HG03064 (cell line): ENCODE measurements around the gene DNAJC11.
"Not testable (repeated sequence)": the region's sequence is repeated elsewhere in the genome, so short reads cannot be mapped to it uniquely, and the experiment has no call there.

ENCODE experiments used
- ATAC-seq: cut with Tn5 transposase; IDR thresholded peaks from one replicate; pipeline ENCODE4 v1.9.1; 2021; ENCODE audit warnings: low read depth; ENCODE audit not compliant: unreplicated experiment

The DNAJC11 gene

DNA sequence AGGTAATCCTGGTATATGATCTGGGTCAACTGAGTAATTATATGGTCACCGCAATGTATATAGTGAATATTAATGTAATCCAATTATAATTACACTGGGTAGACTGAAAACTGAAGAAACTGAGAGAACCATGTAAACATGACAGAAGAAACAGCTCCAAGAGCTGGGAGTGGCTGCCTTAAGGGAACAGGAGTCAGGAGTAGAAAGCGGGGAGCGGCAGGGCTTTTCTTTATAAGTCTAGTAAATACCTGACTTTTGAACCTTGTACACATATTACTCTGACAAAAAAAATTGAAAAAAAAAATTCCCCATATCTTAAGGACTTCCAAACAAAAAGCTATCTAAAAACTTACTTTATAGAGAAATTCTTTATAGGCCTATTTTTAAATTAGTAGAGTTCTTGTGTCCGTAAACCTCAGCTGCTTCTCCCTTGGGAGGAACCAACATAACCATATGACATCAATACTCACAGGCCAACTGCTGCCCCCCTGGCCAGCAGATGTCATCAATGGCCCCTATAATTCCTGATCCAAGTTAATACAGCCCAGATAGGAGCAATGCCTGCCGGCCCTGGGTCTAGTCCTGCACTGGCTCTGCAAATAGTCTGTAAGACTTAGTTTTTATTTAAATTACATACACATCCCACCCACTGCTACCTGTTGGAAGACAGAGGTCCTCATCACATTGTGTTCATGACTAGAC, 43.1 kb downstream of the DNAJC11 start:
- no peak for ATAC-seq

DNA sequence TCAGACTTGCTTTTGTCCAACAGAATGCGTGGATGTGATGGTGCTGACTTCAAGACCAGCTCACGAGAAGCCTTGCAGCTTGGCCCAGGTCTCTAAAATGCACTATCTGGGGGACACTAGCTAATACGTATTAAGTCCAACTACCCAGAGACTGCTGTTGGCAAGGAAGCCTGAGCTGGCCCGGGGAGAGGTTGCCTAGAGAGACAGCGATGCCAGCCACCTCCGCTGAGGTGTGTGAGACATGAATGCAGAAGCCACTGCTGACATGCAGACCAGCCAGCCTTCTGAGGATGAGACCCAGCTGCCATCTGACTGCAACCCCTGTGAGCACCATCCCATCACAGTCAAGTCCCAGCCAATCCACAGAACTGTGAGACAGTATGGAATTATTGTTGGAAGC, 44.5 kb downstream of the DNAJC11 start:
- ATAC-seq = no peak

DNA sequence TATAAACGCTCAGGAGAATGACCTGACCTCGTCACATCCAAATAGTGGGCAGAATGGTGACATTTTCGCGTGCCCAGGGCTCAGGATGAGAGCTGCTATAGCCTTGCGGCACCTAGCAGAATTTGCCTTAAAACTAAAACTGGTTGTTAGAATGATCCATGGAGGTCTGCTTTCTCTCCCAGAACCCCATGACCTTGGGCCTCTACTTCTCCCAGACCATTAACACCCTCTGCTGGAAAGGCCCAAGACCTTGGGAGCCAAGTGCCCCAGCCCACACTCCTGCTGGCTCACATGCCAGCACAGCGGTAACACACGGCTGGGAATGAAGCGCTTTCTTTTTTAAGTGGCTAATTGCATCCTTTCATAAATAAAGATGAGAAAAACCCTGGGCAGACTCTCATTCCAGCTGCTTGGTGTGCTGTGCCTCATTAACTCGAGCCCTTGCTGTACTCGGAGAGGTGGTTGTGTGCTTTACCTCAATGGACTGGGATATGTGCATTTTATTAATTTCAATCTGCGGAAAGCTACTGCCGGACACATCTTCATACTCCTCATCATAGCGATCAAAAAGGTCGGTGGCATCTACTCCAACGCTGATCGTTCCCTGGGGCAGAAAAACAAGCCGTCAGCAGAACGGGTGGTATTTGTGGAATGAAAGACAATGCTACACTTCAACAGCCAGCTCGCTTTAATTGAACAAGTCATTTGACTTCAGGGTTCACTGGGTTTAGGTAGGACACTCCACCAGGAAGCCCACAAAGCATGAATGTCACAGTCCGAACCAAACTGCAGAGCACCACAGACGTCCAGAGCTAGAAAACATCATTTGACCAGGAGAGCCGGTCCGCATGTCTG, 48.0 kb downstream of the DNAJC11 start:
- no peak for ATAC-seq

DNA sequence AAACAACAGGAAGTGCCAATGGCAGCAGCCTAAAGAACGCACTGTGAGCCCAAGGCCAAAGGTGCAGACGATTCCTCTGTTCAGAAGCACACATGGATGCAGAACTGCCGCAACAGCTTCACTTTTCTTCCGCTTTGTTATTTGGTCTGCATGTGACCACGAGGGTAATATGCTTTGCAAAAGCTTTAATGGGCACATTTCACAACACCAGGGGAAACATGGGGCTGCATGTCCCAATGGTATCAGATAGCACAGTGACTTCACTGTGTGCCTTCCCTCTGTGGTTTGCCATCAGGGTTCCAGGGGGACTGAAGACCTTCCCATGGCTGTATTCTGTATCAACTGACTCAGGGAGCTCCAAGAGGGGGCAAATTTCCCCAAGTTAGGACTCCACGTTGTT, 48.6 kb downstream of the DNAJC11 start:
- ATAC-seq = no peak

DNA sequence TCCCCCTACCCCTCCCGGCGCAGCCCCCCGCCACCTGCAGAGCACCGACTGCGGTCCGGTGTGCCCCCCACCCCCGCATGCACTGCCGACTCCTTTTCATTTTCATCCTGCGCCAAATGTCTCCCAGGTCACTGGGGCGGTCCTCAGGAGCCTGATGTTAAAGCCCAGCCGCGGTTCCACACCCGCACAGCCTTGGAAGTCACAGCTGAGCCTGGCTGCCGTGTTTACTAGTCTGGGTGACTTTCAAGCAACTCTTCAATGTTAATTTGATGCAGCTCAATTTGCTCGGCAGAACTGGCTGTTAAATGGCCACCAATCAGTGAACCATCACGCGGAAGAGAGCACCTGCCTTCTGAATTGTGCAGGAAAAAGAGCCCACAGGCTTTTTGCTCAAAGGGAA, 49.7 kb downstream of the DNAJC11 start:
- ATAC-seq = no peak

DNA sequence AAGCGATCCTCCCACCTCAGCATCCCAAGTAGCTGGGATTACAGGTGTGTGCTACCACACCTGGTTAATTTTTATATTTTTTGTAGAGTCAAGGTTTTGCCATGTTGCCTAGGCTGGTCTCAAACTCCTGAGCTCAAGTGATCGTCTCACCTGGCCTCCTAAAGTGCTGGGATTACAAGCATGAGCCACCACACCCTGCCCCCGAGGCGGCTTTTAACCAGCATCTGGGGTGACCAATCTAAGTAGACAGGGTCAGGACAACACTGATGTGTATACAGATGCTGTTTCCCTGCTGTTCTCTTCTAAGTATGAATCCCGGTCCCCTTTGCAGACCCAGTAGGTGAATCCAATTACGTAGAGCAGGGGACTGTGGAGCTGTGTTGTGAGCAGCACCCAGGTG, 53.1 kb downstream of the DNAJC11 start:
- ATAC-seq = no peak

DNA sequence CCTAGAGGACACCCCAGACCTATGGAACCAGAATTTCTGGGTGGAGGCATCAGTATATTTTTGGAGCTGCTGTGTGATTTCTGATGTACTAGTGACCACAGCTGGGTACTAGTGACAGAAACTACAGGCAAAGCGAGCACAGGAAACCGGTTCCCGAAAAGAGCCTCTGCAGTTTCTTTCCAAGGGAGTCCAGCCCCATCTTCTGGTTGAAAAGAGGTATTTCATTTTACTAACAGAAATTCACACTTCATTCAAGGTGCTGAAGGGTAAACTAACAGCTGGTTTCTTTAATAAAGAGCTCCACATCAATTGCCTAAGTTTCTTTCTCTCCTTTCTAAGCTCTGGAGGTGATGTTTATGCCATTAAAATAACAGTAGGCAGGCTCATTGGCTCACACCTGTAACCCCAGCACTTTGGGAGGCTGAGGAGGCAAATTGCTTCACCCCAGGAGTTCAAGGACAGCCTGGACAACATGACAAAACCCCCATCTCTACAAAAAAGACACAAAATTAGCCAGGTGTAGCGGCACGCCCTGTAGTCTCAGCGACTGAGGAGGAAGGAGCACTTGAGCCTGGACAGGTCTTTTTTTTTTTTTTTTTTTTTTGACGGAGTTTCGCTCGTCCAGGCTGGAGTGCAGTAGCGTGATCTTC, 55.0 kb downstream of the DNAJC11 start:
- no peak for ATAC-seq

DNA sequence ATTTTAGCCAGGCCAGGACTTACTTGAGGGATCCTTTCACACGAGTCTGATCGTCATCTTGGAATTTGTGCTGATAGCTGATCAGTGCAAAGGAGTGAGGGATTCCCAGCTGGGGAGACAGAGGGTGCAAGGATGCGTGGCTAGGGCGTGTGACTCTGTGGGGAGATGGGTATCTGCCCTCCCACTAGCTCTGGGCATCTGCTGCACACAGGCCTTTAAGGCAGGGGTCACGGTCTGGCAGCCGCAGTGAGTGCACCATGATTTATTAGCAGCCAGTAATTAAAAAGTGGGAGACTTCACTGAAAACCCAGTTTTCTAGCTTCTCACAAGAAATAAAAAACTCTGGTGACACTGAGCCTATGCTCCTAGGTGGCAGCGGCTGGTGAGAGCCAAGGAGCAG, 56.6 kb downstream of the DNAJC11 start:
- ATAC-seq = no peak

DNA sequence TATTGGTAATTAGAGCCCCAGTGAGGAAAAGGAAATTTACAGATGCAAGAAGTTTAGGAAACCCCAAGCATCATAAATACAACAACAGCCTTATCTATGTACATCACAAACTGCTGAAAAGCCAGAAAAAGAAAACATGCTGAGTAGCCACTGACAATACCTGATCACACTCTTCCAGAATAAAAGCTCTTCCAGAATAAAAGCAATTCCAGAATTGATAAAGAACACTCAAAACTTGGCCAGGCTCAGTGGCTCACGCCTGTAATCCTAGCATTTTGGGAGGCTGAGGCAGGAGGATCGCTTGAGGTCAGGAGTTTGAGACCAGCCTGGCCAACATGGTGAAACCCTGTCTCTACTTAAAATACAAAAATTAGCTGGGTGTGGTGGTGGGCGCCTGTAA, 60.7 kb downstream of the DNAJC11 start:
- ATAC-seq = not testable (repeated sequence)

DNA sequence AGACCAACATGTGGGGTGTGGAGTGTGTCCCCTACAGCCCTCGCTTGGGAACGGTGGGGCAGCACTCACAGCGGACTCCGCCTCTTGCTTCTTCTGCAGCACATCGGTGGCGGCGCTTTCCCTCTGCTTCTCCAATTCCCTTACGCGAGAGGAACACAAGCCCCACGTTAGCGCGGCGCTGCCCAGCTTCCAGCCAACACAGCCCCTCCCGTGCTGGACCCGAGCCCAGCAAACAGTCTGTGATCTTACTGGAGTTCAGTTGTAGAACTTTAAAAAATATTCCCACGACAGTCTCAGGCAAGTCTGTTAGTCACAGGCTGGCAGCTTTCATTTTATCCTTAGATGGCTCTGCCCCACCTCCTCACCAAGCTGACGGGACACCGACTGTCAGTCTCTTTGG, 63.4 kb downstream of the DNAJC11 start:
- no peak for ATAC-seq

DNA sequence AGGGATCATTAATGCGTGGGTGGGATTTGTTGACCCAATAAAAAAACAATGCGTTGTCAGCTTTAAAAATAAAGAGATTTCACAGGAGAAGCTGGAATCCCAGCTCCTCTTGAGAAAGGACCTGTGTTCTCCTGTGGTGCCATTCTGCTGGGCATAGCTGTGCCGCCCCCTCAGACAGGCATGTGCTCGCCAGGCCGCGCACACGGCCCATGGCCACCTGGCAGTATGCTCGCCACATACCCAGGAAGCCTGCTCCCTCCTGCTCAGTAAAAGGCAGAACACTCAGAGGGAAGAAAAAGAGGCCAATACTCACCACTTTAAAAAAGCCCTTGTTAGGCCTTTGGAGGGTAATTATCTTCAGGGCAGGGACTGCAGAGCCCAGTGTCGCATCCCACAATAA, 63.8 kb downstream of the DNAJC11 start:
- ATAC-seq = no peak

DNA sequence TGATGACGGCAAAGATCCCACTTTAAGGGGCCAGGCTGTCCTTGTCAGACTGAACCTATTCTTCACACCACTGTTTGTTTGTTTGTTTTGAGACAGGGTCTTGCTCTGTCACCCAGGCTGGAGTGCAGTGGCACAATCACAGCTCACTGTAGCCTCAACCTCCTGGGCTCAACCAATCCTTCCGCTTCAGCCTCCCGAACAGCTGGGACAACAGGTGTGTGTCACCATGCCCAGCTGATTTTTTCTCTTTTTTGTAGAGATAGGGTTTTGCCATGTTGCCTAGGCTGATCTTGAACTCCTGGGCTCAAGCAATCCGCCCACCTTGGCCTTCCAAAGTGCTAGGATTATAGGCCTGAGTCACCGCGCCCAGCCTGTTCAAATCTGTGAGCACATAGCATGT, 64.8 kb downstream of the DNAJC11 start:
- not testable (repeated sequence) for ATAC-seq

DNA sequence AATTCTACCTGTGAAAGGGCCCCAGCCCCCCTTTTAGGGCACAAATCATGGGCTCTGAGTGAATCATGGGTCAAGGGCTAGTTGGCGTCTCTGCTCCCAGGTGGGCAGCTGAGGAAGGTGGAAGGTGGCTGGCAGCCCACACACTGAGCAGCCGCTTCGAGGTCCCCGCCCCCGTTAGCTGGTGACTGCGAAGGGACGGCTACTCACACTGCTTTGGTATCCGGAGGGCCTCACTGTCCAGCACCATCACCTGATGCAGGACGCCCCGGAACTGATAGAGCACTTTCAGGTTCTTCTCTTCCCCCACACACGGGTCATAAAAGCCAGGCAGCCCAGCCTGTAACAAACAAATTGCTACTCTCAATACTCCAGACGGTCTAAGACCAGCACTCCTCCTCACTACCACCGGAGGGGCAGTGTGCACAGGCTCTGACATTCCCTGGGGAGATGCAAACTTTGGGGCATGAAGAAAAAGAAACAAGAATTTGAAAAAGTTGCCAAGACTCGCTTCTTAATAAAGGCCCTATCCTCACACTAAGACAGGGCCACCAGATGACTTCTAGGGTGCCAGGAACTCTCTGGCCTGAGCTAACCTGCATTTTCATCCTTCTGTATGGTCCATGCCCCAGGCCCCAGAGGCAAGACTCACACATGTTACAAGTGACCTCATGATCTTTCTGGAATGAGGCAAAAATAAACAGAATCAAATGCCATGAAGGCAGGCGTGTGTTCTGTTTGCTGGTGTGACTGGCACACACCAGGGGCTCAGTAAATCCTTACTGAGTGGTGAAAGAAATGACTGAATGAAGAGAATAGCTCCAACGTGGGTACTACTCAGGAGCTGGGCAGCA, 65.5 kb downstream of the DNAJC11 start:
- no peak for ATAC-seq

DNA sequence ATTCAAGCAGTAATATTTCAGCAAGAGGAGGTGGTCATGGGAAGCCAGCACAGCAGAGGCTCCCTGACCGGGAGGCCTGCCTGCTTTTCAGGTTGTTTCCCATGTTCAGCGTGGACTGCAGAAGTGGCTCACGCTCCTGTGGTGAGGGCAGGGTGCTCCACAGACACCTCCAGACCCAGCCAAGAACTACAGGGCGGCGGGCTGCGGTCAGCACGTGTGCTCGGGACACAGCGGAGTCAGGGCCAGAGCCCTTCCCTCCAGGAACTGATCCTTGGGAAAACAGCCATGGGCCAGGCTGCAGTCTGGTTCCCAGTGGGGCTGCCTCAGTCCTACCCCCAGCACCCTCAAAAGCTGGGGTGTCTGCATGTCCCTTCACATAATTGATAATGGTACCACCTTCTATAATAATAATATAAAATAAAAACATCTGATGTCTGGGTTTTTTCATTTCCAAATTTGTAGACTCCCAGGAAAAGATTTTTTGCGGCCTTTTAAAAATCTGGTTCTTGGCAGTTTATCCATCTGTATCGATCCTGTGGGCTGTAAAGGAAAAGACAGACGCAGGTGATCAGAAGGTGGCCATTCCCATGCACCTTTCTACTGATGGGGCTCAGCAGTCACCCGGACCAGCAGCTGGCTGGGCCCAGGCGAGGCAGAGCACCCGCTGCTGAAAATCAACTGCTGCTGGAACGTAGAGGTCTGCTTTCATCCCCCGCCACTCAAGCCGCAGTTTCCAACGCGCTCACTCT, 66.3 kb downstream of the DNAJC11 start:
- ATAC-seq = no peak

DNA sequence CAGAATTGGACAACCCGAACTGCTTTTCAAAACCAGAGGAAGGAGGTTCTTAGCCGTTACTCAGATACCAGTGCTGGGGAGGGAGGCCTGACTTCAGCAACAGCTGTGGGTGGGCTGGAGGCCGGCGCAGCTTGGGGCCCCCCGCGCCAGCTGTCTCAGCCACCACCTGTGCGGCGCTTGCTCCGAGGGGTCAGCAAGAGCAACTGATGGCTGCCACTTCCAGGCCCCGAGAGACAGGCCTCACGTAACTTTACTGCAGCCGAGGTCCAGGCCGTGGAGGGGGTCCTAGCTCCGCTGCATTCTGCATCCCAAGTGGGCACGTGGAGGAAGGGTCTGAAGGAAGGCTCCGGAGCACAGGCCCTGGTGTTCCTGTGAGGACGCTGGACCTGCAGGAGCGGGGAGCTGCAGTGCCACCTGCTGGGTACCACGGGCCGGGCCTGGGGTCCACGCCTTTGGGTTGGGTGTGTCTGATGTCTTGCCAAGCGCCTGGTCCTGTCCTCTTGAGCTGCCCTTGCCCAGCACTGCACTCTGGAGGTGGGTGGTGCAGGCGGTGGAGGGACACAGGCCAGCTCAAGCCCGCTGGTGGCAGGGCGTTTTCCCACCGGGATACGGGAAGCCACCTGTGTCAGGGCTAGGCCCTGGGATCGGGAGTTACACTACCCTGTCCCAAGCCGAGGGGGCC, 67.1 kb downstream of the DNAJC11 start:
- no peak for ATAC-seq

DNA sequence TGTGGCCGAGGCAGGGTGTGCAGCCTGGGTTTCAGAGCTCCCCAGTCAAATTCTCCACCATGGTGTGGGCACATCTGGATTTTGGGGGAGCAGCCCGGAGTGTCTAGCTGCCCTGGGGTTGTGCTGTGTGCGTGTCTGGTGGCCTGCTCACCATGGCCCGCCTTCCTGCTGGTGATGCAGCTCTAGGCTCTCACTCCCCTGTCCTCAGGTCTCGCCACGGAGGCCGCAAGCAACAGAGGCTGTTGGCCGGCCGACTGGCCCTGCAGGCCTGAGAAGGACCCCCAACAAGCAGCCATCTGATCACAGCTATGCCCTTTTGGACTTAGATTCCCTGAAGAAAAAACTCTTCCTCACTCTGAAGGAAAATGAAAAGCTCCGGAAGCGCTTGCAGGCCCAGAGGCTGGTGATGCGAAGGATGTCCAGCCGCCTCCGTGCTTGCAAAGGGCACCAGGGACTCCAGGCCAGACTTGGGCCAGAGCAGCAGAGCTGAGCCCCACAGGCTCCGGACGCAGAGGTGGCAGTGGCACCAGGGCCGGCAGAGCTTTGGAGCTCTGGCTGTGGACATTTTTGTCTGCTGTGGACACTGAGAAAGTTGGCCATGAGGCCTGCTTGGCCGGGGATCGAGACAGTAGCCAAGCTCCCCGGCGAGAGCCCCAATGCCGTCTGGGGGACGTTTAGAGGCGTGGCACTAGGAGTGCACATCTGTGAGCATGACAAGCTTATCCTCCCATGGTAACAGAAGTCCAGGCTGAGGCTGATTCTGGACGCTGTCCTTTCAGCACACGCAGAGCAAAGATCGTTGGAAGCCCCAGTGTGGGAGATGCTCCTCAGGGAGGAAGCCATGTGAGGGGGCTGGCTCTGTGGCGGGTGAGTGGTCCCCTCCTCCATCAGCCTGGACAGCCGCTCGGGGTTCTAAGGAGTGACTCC, 68.8 kb downstream of the DNAJC11 start:
- no peak for ATAC-seq

DNA sequence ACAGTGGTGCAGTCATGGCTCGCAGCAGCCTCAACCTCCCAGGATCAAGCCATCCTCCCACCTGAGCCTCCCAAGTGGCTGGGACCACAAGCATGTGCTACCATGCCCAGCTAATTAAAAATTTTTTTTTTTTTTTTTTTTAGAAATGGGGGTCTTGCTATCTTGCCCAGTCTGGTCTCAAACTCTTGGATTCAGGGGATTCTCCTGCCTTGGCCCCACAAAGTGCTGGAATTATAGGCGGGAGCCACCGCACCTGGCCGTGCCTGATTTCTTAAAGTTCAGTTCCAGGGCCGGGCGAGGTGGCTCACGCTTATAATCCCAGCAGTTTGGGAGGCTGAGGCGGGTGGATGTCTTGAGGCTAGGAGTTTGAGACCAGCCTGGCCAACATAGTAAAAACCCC, 70.6 kb downstream of the DNAJC11 start:
- ATAC-seq = no peak

DNA sequence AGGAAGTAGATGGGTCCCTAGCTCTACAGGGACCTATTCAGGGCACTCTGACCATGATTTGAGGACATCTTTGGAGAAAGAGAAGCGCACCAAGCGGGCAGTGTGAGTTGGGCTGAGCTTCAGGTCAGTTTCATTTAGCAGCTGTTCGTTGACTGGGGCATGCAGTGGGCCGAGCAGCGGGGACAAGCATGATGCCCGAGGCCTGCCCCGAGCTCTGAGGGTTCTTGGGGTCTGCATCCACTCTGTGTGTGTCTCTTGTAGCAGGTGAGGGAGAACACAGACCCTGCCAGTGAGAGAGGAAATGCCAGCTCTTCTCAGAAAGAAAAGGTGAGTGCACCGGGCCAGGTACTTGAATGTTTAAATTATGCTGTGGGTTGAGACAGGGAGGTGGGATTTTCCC, 71.6 kb downstream of the DNAJC11 start:
- ATAC-seq = no peak
